HG02981 (cell line): ENCODE measurements around the gene MYO1C.

Experiments
- ATAC-seq: cut with Tn5 transposase; IDR thresholded peaks from one replicate; pipeline ENCODE4 v1.9.1; 2021; ENCODE audit warnings: mild to moderate bottlenecking, moderate library complexity; ENCODE audit not compliant: unreplicated experiment

Gene MYO1C

GRCh38 chr17:1486802-1487695 lies 5.4 kb downstream of the MYO1C start:
- no peak for ATAC-seq

- ATAC-seq, result peak; percentile 22
Measured at GRCh38 chr17:1485423-1486376, 6.8 kb downstream of the MYO1C start.

GRCh38 chr17:1484676-1485422 lies 7.6 kb downstream of the MYO1C start:
- peak; percentile 39 for ATAC-seq

GRCh38 chr17:1484060-1484535 lies 8.4 kb downstream of the MYO1C start:
- ATAC-seq, result no peak

GRCh38 chr17:1482680-1483079 lies 9.8 kb downstream of the MYO1C start:
- ATAC-seq, result no peak

GRCh38 chr17:1481736-1482135 lies 10.8 kb downstream of the MYO1C start:
- ATAC-seq, result no peak

- no peak for ATAC-seq
Measured at GRCh38 chr17:1480747-1481465, 11.6 kb downstream of the MYO1C start.

GRCh38 chr17:1478418-1478817 lies 14.1 kb downstream of the MYO1C start:
- ATAC-seq, result no peak

- no peak for ATAC-seq
Measured at GRCh38 chr17:1475321-1475854, 17.1 kb downstream of the MYO1C start.

- no peak for ATAC-seq
Measured at GRCh38 chr17:1474402-1475189, 17.9 kb downstream of the MYO1C start.

- ATAC-seq, result no peak
Measured at GRCh38 chr17:1473841-1474240, 18.6 kb downstream of the MYO1C start.

GRCh38 chr17:1473170-1473569 lies 19.3 kb downstream of the MYO1C start:
- ATAC-seq, result no peak

- ATAC-seq, result no peak
Measured at GRCh38 chr17:1471911-1472821, 20.3 kb downstream of the MYO1C start.

GRCh38 chr17:1471490-1471889 lies 21.0 kb downstream of the MYO1C start:
- ATAC-seq, result no peak

- no peak for ATAC-seq
Measured at GRCh38 chr17:1470755-1471462, 21.6 kb downstream of the MYO1C start.

GRCh38 chr17:1470071-1470754 lies 22.3 kb downstream of the MYO1C start:
- ATAC-seq, result no peak
